ENCODE data around the gene TUT1. TPM values are rescaled to one million over a fixed set of nuclear protein-coding genes. Genes with fewer than 3 reads are reported as not detected.

Gene TUT1
- total RNA-seq, 1 experiment from 2014 or later: 26.0 TPM

DNA sequence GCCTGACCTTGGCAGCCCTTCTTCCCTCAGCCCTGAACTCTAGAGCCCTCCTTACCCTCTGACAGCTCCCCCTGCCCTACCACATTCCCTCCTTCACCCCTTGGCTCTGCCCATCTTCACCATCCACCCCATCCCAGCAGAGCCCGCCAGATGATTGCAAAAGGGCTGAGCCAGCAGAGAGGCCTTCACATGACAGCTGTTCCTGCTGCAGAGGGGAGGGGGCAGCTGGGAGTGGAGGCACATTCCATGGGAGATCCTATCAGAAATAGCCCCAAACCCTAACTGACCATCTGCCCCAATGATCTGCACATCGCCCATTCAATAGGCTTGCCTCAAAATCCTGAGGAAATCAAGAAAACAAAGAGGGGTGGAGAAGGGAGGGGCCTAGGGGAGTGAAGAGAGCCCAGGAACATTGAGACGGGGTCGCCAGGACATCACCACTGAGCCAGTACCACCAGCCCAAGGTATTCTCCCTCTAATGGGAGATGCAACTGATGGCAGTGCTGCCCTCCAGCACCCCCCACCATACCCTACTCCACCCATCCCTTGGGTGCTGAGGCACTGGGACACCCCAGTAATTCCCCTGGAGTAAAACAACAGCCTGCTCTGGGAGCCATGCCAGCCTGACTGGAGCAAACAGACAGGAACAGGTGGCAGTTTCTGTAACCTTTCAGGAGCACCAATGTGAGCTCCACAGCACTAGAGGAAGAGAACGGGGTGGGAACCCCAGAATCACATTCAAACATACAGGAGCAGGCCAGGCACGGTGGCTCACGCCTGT, 36.7 kb downstream of the TUT1 start:
- H3K27ac Mint-ChIP-seq (ENCODE audit: low read depth, unreplicated experiment): peak overlapping the region; percentile 95
- BruUV-seq (replicated peaks): TSS peak; percentile 67
- POLR2A ChIA-PET: interaction anchor here (0.6 to 13.5 kb wide), 24 partner anchors 11 to 565 kb away, joined by 3 to 599 read pairs (median 12); partner anchors contain the start of genes AHNAK, B3GAT3, EEF1G and HNRNPUL2

DNA sequence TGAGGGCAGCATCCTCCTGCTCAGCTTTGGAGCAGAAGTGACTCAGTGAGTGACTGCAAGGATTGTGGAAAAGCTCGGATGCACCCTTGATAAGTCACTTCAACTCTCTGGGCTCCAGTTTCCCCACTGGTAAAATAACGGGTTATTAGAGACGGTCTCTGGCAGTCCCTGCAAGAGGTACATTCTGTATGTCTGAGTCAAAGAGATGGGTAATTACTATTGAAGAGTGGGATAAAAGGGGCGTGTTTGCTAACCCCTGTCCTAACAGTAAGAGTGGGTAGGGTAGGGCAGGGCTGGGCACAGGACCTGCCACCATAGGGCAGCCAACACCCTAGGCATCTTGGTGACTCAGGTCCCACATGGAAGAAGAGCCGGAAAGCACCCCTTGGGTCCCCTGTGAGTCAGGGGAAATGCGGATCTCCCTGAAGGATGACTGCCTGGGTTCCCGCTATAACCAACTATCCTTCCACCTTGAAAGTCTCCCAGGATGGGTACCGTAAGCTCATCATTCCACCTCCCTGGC, 37.4 kb downstream of the TUT1 start:
- no peaks in the 10 kb centered on the region for H3K9me3 Mint-ChIP-seq (ENCODE audit: unreplicated experiment)
- TF ChIP-seq, protein P1, sequence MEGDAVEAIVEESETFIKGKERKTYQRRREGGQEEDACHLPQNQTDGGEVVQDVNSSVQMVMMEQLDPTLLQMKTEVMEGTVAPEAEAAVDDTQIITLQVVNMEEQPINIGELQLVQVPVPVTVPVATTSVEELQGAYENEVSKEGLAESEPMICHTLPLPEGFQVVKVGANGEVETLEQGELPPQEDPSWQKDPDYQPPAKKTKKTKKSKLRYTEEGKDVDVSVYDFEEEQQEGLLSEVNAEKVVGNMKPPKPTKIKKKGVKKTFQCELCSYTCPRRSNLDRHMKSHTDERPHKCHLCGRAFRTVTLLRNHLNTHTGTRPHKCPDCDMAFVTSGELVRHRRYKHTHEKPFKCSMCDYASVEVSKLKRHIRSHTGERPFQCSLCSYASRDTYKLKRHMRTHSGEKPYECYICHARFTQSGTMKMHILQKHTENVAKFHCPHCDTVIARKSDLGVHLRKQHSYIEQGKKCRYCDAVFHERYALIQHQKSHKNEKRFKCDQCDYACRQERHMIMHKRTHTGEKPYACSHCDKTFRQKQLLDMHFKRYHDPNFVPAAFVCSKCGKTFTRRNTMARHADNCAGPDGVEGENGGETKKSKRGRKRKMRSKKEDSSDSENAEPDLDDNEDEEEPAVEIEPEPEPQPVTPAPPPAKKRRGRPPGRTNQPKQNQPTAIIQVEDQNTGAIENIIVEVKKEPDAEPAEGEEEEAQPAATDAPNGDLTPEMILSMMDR (IDR thresholded peaks at IDR 0.05; ENCODE audit: unreplicated experiment): no peak
- ChIA-PET POLR2A (interaction anchor here (0.7 to 13.5 kb wide), 30 partner anchors 9 to 1192 kb away, joined by 3 to 599 read pairs (median 7); partner anchors contain the start of genes AHNAK, B3GAT3, CYB561A3 and EEF1G), CTCF (interaction anchor here (0.5 to 5.8 kb wide), 10 partner anchors 10 to 979 kb away, joined by 3 to 69 read pairs (median 7); no protein-coding TSS in a partner anchor)
- H3K27ac Mint-ChIP-seq (ENCODE audit: low read depth, unreplicated experiment): peak overlapping the region; percentile 95
- H3K27me3 Mint-ChIP-seq (ENCODE audit: insufficient read depth, unreplicated experiment): no peaks in the 10 kb centered on the region
- peak overlapping the region; percentile 68 for H3K4me3 Mint-ChIP-seq (ENCODE audit: unreplicated experiment)
- H3K4me1 Mint-ChIP-seq (ENCODE audit: insufficient read depth, unreplicated experiment): peaks cover 50% of the 10 kb centered on the region
- H3K36me3 Mint-ChIP-seq (ENCODE audit: insufficient read depth, unreplicated experiment): peaks cover 24% of the 10 kb centered on the region
- DNase-seq (ENCODE audit: unreplicated experiment): peak; percentile 80
- BruUV-seq (replicated peaks): no TSS peak
- intact Hi-C loops (cut with micrococcal nuclease): loop anchor here (1.0 kb wide), 1 partner anchor 9 kb away; no protein-coding TSS in a partner anchor

More for the DNA sequence above, 36.7 kb downstream of the TUT1 start:
- Mint-ChIP-seq H3K36me3 (ENCODE audit: insufficient read depth, unreplicated experiment) (peaks cover 31% of the 10 kb centered on the region), H3K4me3 (ENCODE audit: unreplicated experiment) (peak overlapping the region; percentile 68), H3K4me1 (ENCODE audit: insufficient read depth, unreplicated experiment) (peaks cover 50% of the 10 kb centered on the region), H3K27me3 (ENCODE audit: insufficient read depth, unreplicated experiment) (no peaks in the 10 kb centered on the region), H3K9me3 (ENCODE audit: unreplicated experiment) (no peaks in the 10 kb centered on the region)
- intact Hi-C loops (cut with micrococcal nuclease): no loop called here
- TF ChIP-seq, protein P1 (IDR thresholded peaks at IDR 0.05; ENCODE audit: unreplicated experiment): no peak
- CTCF ChIA-PET: interaction anchor here (0.6 to 6.9 kb wide), 14 partner anchors 8 to 333 kb away, joined by 3 to 87 read pairs (median 6); partner anchors contain the start of genes AHNAK and EEF1G
- DNase-seq (ENCODE audit: unreplicated experiment): peak; percentile 49

DNA sequence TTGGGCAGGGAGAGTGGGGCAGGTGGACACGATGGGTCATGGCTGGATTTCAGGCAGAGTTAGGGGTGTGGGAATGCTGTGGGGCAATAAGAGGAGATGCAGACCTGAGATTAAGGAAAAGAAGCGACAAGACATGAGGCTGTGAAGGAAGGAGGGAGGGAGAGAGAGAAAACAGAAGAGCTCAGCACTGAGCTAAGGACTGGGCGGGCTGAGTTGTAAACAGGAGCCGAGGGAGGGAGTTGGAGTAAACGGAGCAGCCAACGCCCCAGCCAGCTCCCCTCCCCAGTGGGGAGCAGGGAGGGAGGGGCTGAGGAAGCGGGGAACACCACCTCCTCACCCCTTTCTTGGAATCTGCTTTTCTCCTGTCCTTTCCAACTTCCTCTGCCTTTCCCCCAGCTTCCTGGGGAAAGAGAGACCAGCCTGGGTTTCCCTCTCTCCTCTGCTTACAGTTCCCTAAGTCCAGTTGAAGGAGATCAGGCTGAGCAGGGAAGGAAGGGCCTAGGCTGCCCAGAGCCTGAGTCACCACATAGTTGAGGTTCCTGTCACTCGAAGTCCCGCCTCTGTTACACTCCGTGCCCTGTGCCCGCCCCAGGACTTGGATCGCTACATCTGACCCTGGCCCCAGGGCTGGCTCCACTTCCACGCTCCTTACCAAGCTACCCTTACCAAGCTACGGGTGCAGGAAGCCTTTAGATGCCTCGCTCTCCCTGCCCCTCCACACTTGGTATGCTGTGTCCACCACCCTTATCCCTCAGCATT, 38.1 kb downstream of the TUT1 start:
- ChIA-PET POLR2A (interaction anchor here (0.6 to 13.5 kb wide), 37 partner anchors 8 to 1192 kb away, joined by 3 to 599 read pairs (median 6); partner anchors contain the start of genes AHNAK, B3GAT3, C11orf98 and CSKMT), CTCF (interaction anchor here (0.5 to 5.8 kb wide), 12 partner anchors 10 to 980 kb away, joined by 3 to 69 read pairs (median 4); no protein-coding TSS in a partner anchor)
- intact Hi-C loops (cut with micrococcal nuclease): loop anchor here (1.0 kb wide), 1 partner anchor 8 kb away; no protein-coding TSS in a partner anchor
- Mint-ChIP-seq H3K4me3 (ENCODE audit: unreplicated experiment) (peak overlapping the region; percentile 68), H3K4me1 (ENCODE audit: insufficient read depth, unreplicated experiment) (peaks cover 56% of the 10 kb centered on the region), H3K27ac (ENCODE audit: low read depth, unreplicated experiment) (peak overlapping the region; percentile 95), H3K9me3 (ENCODE audit: unreplicated experiment) (no peaks in the 10 kb centered on the region), H3K27me3 (ENCODE audit: insufficient read depth, unreplicated experiment) (no peaks in the 10 kb centered on the region), H3K36me3 (ENCODE audit: insufficient read depth, unreplicated experiment) (peaks cover 18% of the 10 kb centered on the region)
- no TSS peak for BruUV-seq (replicated peaks)
- TF ChIP-seq, protein P1 (IDR thresholded peaks at IDR 0.05; ENCODE audit: unreplicated experiment): no peak
- peak; percentile 93 for DNase-seq (ENCODE audit: unreplicated experiment)

All from MCF 10A (cell line).